HAP-1 (cell line): ENCODE measurements around the gene NTM.

Experiments used
- DNase-seq, 2 experiments: peaks; one replicate each; pipeline ENCODE4 v3.0.0-alpha.2; 2016 to 2020; ENCODE audit warnings: low spot score in 2 of 2
- H3K27me3 ChIP-seq: fragments of 250-450 bp; sonication (Bioruptor Pico); 2 replicates; pipeline ENCODE4 v1.5.1; 2020; ENCODE audit warnings: low read depth, mild to moderate bottlenecking, moderate library complexity
- H3K36me3 ChIP-seq: fragments of 250-450 bp; sonication (Bioruptor Pico); replicated peaks from 2 replicates; pipeline ENCODE4 v1.5.1; 2020; ENCODE audit warnings: mild to moderate bottlenecking
- H3K4me1 ChIP-seq: fragments of 250-450 bp; sonication (Bioruptor Pico); 2 replicates; pipeline ENCODE4 v1.5.1; 2020; ENCODE audit warnings: mild to moderate bottlenecking
- H3K4me3 ChIP-seq: fragments of 250-450 bp; sonication (Bioruptor Pico); 2 replicates; pipeline ENCODE4 v1.5.1; 2020; ENCODE audit warnings: mild to moderate bottlenecking, moderate library complexity
- H3K9me3 ChIP-seq: fragments of 250-450 bp; sonication (Bioruptor Pico); 2 replicates; pipeline ENCODE4 v1.5.1; 2020; ENCODE audit warnings: mild to moderate bottlenecking, moderate library complexity
- in situ Hi-C: fragments of 300-500 bp; cut with MboI; formaldehyde crosslinking; loops from 3 replicates; pipeline ENCODE4 v1.14.3; 2020; ENCODE audit warnings: low sequenced_read_pairs, inconsistent platforms, mixed read lengths

Gene NTM

GRCh38 chr11:132231656-132232347 is 861.4 kb downstream of the NTM start:
- in situ Hi-C loops: no loop called here

GRCh38 chr11:132234878-132235277 is 864.5 kb downstream of the NTM start:
- Histone ChIP-seq H3K4me3 (no peak overlapping the region), H3K9me3 (no peaks in the 10 kb centered on the region; the same call in 1 of the 2 replicates), H3K4me1 (no peaks in the 10 kb centered on the region), H3K27me3 (no peaks in the 10 kb centered on the region), H3K36me3 (no peaks in the 10 kb centered on the region)
- in situ Hi-C loops: no loop called here
- DNase-seq: no peak

More at GRCh38 chr11:132231656-132232347, 861.4 kb downstream of the NTM start:
- DNase-seq: no peak
- Histone ChIP-seq H3K36me3 (no peaks in the 10 kb centered on the region), H3K4me3 (no peak overlapping the region), H3K9me3 (no peaks in the 10 kb centered on the region; the same call in 1 of the 2 replicates), H3K4me1 (no peaks in the 10 kb centered on the region), H3K27me3 (no peaks in the 10 kb centered on the region)

GRCh38 chr11:132237781-132238180 is 867.4 kb downstream of the NTM start:
- no peaks in the 10 kb centered on the region for H3K4me1 ChIP-seq
- H3K4me3 ChIP-seq: no peak overlapping the region
- no peaks in the 10 kb centered on the region for H3K9me3 ChIP-seq
- H3K27me3 ChIP-seq: no peaks in the 10 kb centered on the region
- no peaks in the 10 kb centered on the region for H3K36me3 ChIP-seq
- in situ Hi-C loops: no loop called here
- no peak for DNase-seq

GRCh38 chr11:132238331-132238866 is 868.0 kb downstream of the NTM start:
- in situ Hi-C loops: no loop called here
- H3K4me3 ChIP-seq: no peak overlapping the region
- no peaks in the 10 kb centered on the region for H3K4me1 ChIP-seq
- no peaks in the 10 kb centered on the region for H3K36me3 ChIP-seq
- DNase-seq: no peak
- H3K27me3 ChIP-seq: no peaks in the 10 kb centered on the region
- H3K9me3 ChIP-seq: no peaks in the 10 kb centered on the region

- H3K27me3 ChIP-seq: no peaks in the 10 kb centered on the region
- no peak overlapping the region for H3K4me3 ChIP-seq
- in situ Hi-C loops: no loop called here
- no peaks in the 10 kb centered on the region for H3K9me3 ChIP-seq
- no peak for DNase-seq
- no peaks in the 10 kb centered on the region for H3K36me3 ChIP-seq
- H3K4me1 ChIP-seq: no peaks in the 10 kb centered on the region
These were observed 870.0 kb downstream of the NTM start for GRCh38 chr11:132240374-132240773.

GRCh38 chr11:132242632-132243031 is 872.2 kb downstream of the NTM start:
- Histone ChIP-seq H3K36me3 (no peaks in the 10 kb centered on the region), H3K4me1 (no peaks in the 10 kb centered on the region), H3K4me3 (no peak overlapping the region), H3K27me3 (no peaks in the 10 kb centered on the region), H3K9me3 (no peaks in the 10 kb centered on the region)
- in situ Hi-C loops: no loop called here
- no peak for DNase-seq

- in situ Hi-C loops: no loop called here
These were observed 874.4 kb downstream of the NTM start for GRCh38 chr11:132244846-132245245.

GRCh38 chr11:132245403-132246385 is 875.3 kb downstream of the NTM start:
- no peaks in the 10 kb centered on the region for H3K4me1 ChIP-seq
- no peak overlapping the region for H3K4me3 ChIP-seq
- DNase-seq: no peak
- no peaks in the 10 kb centered on the region for H3K27me3 ChIP-seq
- in situ Hi-C loops: no loop called here
- H3K9me3 ChIP-seq: no peaks in the 10 kb centered on the region
- H3K36me3 ChIP-seq: no peaks in the 10 kb centered on the region

More at GRCh38 chr11:132244846-132245245, 874.4 kb downstream of the NTM start:
- no peak for DNase-seq
- no peaks in the 10 kb centered on the region for H3K36me3 ChIP-seq
- H3K27me3 ChIP-seq: no peaks in the 10 kb centered on the region
- no peak overlapping the region for H3K4me3 ChIP-seq
- H3K4me1 ChIP-seq: no peaks in the 10 kb centered on the region
- no peaks in the 10 kb centered on the region for H3K9me3 ChIP-seq

GRCh38 chr11:132248580-132248979 is 878.2 kb downstream of the NTM start:
- in situ Hi-C loops: no loop called here
- no peaks in the 10 kb centered on the region for H3K9me3 ChIP-seq
- no peak overlapping the region for H3K4me3 ChIP-seq
- H3K4me1 ChIP-seq: no peaks in the 10 kb centered on the region
- no peaks in the 10 kb centered on the region for H3K27me3 ChIP-seq
- no peak for DNase-seq
- H3K36me3 ChIP-seq: no peaks in the 10 kb centered on the region

- H3K27me3 ChIP-seq: no peaks in the 10 kb centered on the region
- H3K9me3 ChIP-seq: no peaks in the 10 kb centered on the region
- no peak overlapping the region for H3K4me3 ChIP-seq
- H3K36me3 ChIP-seq: no peaks in the 10 kb centered on the region
- no peak for DNase-seq
- in situ Hi-C loops: no loop called here
- no peaks in the 10 kb centered on the region for H3K4me1 ChIP-seq
These were observed 878.8 kb downstream of the NTM start for GRCh38 chr11:132249256-132249655.

- no peaks in the 10 kb centered on the region for H3K4me1 ChIP-seq
- no peaks in the 10 kb centered on the region for H3K36me3 ChIP-seq
- H3K4me3 ChIP-seq: no peak overlapping the region
- DNase-seq: no peak
- no peaks in the 10 kb centered on the region for H3K9me3 ChIP-seq
- in situ Hi-C loops: no loop called here
- H3K27me3 ChIP-seq: no peaks in the 10 kb centered on the region
These were observed 880.6 kb downstream of the NTM start for GRCh38 chr11:132251061-132251460.

GRCh38 chr11:132253469-132254264 is 883.3 kb downstream of the NTM start:
- H3K36me3 ChIP-seq: no peaks in the 10 kb centered on the region
- no peaks in the 10 kb centered on the region for H3K9me3 ChIP-seq
- DNase-seq: no peak
- in situ Hi-C loops: no loop called here
- no peak overlapping the region for H3K4me3 ChIP-seq
- no peaks in the 10 kb centered on the region for H3K4me1 ChIP-seq
- no peaks in the 10 kb centered on the region for H3K27me3 ChIP-seq

GRCh38 chr11:132254906-132255305 is 884.5 kb downstream of the NTM start:
- Histone ChIP-seq H3K27me3 (no peaks in the 10 kb centered on the region), H3K4me3 (no peak overlapping the region)
- in situ Hi-C loops: no loop called here

More at GRCh38 chr11:132254906-132255305, 884.5 kb downstream of the NTM start:
- H3K36me3 ChIP-seq: no peaks in the 10 kb centered on the region
- H3K4me1 ChIP-seq: no peaks in the 10 kb centered on the region
- no peaks in the 10 kb centered on the region for H3K9me3 ChIP-seq
- no peak for DNase-seq
